GM10266 (cell line): Measurements from ENCODE around the gene LRRC1.
"Not testable (repeated sequence)": the region's sequence is repeated elsewhere in the genome, so short reads cannot be mapped to it uniquely, and the experiment has no call there.

ENCODE experiments used
- DNase-seq: peaks from one replicate; pipeline ENCODE4 v3.0.0; 2012; ENCODE audit errors: extremely low spot score
- TF ChIP-seq, protein P1 (sequence below): IDR thresholded peaks from 2 replicates; pipeline ENCODE4 v1.5.1; 2012; ENCODE audit warnings: mild to moderate bottlenecking, low read depth; ENCODE audit not compliant: control insufficient read depth, insufficient read depth; ENCODE audit errors: missing control alignments

Gene LRRC1

DNA sequence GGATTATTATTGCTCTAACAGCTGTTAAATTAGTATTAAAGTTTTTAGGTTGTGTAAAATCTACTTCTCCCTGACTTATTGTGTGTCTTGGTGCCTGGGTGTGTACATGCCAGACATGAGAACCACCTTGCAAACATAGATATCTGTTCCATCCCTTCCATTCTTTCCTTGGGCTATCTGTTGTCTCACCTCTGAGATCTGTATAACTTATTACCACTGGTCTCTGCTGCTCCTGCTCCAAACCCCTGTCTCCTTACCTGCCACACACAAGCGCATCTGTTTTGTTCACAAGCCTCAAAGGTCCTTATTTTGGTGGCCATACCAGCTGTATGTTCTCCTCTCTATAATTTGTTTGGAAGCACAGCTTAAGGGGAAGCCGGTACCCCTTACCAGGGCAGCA lies 2.5 kb downstream of the LRRC1 start:
- TF ChIP-seq, protein P1, sequence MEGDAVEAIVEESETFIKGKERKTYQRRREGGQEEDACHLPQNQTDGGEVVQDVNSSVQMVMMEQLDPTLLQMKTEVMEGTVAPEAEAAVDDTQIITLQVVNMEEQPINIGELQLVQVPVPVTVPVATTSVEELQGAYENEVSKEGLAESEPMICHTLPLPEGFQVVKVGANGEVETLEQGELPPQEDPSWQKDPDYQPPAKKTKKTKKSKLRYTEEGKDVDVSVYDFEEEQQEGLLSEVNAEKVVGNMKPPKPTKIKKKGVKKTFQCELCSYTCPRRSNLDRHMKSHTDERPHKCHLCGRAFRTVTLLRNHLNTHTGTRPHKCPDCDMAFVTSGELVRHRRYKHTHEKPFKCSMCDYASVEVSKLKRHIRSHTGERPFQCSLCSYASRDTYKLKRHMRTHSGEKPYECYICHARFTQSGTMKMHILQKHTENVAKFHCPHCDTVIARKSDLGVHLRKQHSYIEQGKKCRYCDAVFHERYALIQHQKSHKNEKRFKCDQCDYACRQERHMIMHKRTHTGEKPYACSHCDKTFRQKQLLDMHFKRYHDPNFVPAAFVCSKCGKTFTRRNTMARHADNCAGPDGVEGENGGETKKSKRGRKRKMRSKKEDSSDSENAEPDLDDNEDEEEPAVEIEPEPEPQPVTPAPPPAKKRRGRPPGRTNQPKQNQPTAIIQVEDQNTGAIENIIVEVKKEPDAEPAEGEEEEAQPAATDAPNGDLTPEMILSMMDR = no peak
- no peak for DNase-seq

DNA sequence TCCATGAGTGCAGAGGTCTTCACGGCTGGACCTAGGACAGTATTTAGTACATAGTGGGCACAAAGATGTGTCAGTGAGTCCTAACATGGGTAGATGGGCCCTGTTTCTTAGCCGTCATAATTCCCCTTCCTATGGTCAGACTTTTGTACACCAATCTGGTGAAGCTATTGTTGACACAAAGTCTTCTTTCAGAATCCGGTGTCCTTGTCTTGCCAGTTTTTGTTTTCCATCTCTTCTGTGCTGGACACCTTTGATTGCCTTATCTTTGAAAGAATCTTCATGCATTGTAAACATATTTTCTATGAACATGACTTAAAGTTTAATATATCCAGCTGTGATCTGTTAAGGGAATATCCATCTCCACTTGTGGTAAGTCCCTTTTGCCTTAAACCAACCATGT lies 4.5 kb downstream of the LRRC1 start:
- TF ChIP-seq, protein P1 = no peak
- no peak for DNase-seq

- TF ChIP-seq, protein P1 = no peak
- DNase-seq = no peak
These were observed 6.2 kb downstream of the LRRC1 start for GRCh38 chr6:53801022-53801421.

GRCh38 chr6:53802582-53802981 lies 7.8 kb downstream of the LRRC1 start:
- no peak for DNase-seq
- TF ChIP-seq, protein P1 = no peak

DNA sequence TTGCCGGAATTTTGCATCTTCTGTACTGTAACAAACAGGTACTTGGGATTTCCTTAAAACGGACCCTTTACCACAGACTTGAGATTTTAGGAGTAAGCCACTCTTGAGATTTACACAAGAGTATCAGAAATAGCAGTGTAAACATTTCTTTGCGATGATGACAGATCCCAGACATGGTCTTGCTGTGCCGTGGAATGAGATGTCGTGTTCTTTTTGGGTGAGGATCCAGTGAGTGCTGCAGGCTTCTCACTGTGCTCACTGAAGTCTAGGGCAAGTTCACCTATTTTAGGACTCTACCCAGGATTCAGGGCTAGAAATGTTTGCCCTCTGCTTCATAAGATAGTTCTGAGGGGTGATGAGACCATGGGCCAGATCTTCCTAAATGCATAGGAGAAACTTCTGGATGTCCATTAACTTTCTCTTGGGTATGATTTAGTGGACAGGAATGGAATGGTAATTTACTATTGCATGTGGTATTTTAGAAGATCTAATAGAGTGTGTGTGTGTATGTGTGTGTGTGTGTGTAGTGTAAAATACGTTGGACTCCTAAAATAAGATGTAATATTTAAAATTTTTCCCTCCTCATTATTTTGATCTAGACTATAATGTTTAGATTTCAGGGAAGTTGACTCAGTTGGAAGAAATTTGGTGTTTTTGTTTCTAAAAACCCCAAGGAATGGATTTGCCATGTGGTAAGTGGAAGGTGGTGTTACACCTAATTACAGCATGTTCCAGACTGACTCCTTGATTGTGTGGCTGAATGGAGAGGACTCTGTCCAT lies 8.5 kb downstream of the LRRC1 start:
- DNase-seq = no peak
- TF ChIP-seq, protein P1 = no peak

DNA sequence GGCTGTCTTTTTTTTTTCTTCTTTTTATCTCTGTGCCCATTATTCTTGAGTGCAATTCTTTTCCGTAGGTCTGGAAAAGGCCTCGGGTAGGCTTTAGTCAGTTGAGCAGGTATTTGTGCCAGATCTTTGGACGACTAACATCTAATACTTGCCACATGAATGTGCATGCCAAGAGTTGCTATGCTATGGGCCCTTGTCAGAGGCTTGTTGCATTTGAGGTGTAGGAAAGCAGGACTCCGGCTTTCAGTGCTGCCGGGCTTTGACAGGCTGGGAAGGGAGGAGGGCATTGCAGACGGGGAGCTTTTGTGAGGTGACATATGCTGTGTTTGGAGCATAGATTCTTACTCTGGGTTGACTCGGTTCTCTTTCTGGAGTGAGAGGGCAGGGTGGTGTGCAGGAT lies 10.2 kb downstream of the LRRC1 start:
- TF ChIP-seq, protein P1 = no peak
- no peak for DNase-seq

DNA sequence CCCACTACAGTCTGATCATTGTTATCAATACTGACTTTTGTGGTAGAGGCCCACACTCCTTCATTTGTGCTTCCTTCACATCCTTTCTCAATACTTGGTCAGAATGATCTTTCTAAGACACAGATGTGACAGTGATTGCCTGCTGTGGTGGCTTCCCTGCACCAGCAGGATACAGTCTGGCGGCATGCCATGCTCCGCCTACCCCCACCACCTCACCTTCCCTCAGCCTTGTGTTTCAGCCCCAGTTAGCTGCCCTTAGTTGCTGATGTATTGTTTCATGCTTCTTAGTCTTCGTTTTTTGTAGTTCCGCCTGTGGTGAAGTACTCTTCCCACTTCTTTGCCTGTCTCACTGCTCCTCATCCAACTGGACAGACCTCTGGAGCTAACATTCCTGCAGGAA lies 10.9 kb downstream of the LRRC1 start:
- TF ChIP-seq, protein P1 = no peak
- DNase-seq = no peak

DNA sequence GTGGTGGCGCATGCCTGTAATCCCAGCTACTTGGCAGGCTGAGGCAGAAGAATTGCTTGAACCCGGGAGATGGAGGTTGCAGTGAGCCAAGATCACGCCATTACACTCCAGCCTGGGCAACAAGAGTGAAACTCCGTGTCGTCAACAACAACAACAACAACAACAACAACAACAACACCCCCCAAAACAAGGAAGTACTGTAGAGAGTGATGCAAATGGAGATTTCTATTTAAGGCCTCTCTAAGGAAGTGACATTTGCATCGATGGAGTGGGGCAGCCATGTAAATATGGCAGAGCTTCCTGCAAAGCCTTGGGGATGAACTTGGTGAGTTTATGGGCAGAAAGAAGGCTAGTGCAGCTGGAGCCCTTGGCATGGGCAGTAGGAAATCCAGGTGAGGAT lies 12.8 kb downstream of the LRRC1 start:
- DNase-seq = not testable (repeated sequence)
